Skeletal muscle tissue (tissue), 4 donors: ENCODE measurements around the gene HECW1. TPM values are rescaled to one million over a fixed set of nuclear protein-coding genes. Genes with fewer than 3 reads are reported as not detected.
"Not testable (repeated sequence)": the region's sequence is repeated elsewhere in the genome, so short reads cannot be mapped to it uniquely, and the experiment has no call there.

Source experiments
- H3K27ac ChIP-seq: one replicate; pipeline ENCODE4 v1.7.0; 2013; ENCODE audit warnings: mild to moderate bottlenecking, low read depth, low read length, inconsistent platforms
- H3K27me3 ChIP-seq, 3 donors: one replicate each; pipeline ENCODE4 v1.7.0; 2013; ENCODE audit warnings: low read length in 3 of 3; ENCODE audit not compliant: control insufficient read depth in 3 of 3, insufficient read depth in 3 of 3
- H3K36me3 ChIP-seq, 3 donors: one replicate each; pipeline ENCODE4 v1.7.0; 2013; ENCODE audit warnings: low read length in 3 of 3; ENCODE audit not compliant: control insufficient read depth in 3 of 3, insufficient read depth in 3 of 3
- H3K4me1 ChIP-seq, 3 donors: one replicate each; pipeline ENCODE4 v1.7.0; 2013; ENCODE audit warnings: low read length in 3 of 3, mild to moderate bottlenecking in 3 of 3; ENCODE audit not compliant: control insufficient read depth in 3 of 3, insufficient read depth in 3 of 3
- H3K4me3 ChIP-seq, 3 donors: one replicate each; pipeline ENCODE4 v1.7.0; 2013; ENCODE audit warnings: low read length in 3 of 3
- H3K9ac ChIP-seq, 3 donors: one replicate each; pipeline ENCODE4 v1.7.0; 2013; ENCODE audit warnings: low read length in 3 of 3, mild to moderate bottlenecking in 3 of 3, moderate library complexity in 2 of 3, low read depth in 1 of 3
- H3K9me3 ChIP-seq, 3 donors: one replicate each; pipeline ENCODE4 v1.7.0; 2013; ENCODE audit warnings: low read length in 3 of 3; ENCODE audit not compliant: control insufficient read depth in 3 of 3
- total RNA-seq: library from RNA; depleted of rRNA; stranded (reverse); fragments of >200 nt; gene quantifications from one replicate; pipeline ENCODE4 v1.2.3, GENCODE V29; 2014
- donor health status: Osteomylitis.

Gene HECW1
- total RNA-seq, 1 donor from 2014 or later, result not detected

GRCh38 chr7:43211693-43212092 is 99.2 kb downstream of the HECW1 start:
- Histone ChIP-seq H3K9ac (no peak overlapping the region), H3K36me3 (no peaks in the 10 kb centered on the region)

GRCh38 chr7:43212921-43213320 is 100.5 kb downstream of the HECW1 start:
- H3K4me1 ChIP-seq, result no peaks in the 10 kb centered on the region
- H3K36me3 ChIP-seq, result no peaks in the 10 kb centered on the region
- no peak overlapping the region for H3K9ac ChIP-seq
- no peaks in the 10 kb centered on the region for H3K9me3 ChIP-seq
- H3K4me3 ChIP-seq, result no peak overlapping the region
- H3K27me3 ChIP-seq, result peaks cover 0 to 2% (median 0%) of the 10 kb centered on the region in 3 donors
- no peak overlapping the region for H3K27ac ChIP-seq

More at GRCh38 chr7:43211693-43212092, 99.2 kb downstream of the HECW1 start:
- H3K4me1 ChIP-seq, result no peaks in the 10 kb centered on the region
- peaks cover 0 to 2% (median 0%) of the 10 kb centered on the region in 3 donors for H3K27me3 ChIP-seq
- no peak overlapping the region for H3K4me3 ChIP-seq
- no peaks in the 10 kb centered on the region for H3K9me3 ChIP-seq
- H3K27ac ChIP-seq, result no peak overlapping the region

GRCh38 chr7:43215061-43215460 is 102.6 kb downstream of the HECW1 start:
- no peaks in the 10 kb centered on the region for H3K36me3 ChIP-seq
- no peak overlapping the region for H3K27ac ChIP-seq
- no peaks in the 10 kb centered on the region for H3K4me1 ChIP-seq
- H3K9ac ChIP-seq, result no peak overlapping the region
- H3K9me3 ChIP-seq, result no peaks in the 10 kb centered on the region
- no peak overlapping the region for H3K4me3 ChIP-seq
- no peaks in the 10 kb centered on the region for H3K27me3 ChIP-seq

- Histone ChIP-seq H3K4me3 (no peak overlapping the region), H3K9ac (no peak overlapping the region), H3K27me3 (no peaks in the 10 kb centered on the region), H3K9me3 (no peaks in the 10 kb centered on the region), H3K4me1 (no peaks in the 10 kb centered on the region), H3K27ac (no peak overlapping the region), H3K36me3 (no peaks in the 10 kb centered on the region)
Observed at GRCh38 chr7:43217055-43217454, 104.6 kb downstream of the HECW1 start.

- H3K27me3 ChIP-seq, H3K27ac ChIP-seq, H3K4me1 ChIP-seq, H3K9ac ChIP-seq, H3K4me3 ChIP-seq, H3K9me3 ChIP-seq, H3K36me3 ChIP-seq: not testable (repeated sequence)
Observed at GRCh38 chr7:43218901-43219300, 106.5 kb downstream of the HECW1 start.

GRCh38 chr7:43220250-43220649 is 107.8 kb downstream of the HECW1 start:
- H3K4me1 ChIP-seq, result no peaks in the 10 kb centered on the region
- no peaks in the 10 kb centered on the region for H3K9me3 ChIP-seq
- no peaks in the 10 kb centered on the region for H3K36me3 ChIP-seq
- H3K4me3 ChIP-seq, result no peak overlapping the region
- H3K9ac ChIP-seq, result no peak overlapping the region
- H3K27ac ChIP-seq, result no peak overlapping the region
- H3K27me3 ChIP-seq, result peaks cover 0 to 3% (median 0%) of the 10 kb centered on the region in 3 donors

- no peaks in the 10 kb centered on the region for H3K9me3 ChIP-seq
- no peaks in the 10 kb centered on the region for H3K4me1 ChIP-seq
- no peak overlapping the region for H3K4me3 ChIP-seq
Observed at GRCh38 chr7:43220742-43221141, 108.3 kb downstream of the HECW1 start.

GRCh38 chr7:43229801-43230200 is 117.4 kb downstream of the HECW1 start:
- H3K36me3 ChIP-seq, result no peaks in the 10 kb centered on the region
- H3K27ac ChIP-seq, result no peak overlapping the region
- no peaks in the 10 kb centered on the region for H3K9me3 ChIP-seq
- no peak overlapping the region for H3K9ac ChIP-seq
- H3K4me1 ChIP-seq, result no peaks in the 10 kb centered on the region
- peaks cover 0 to 2% (median 0%) of the 10 kb centered on the region in 3 donors for H3K27me3 ChIP-seq
- H3K4me3 ChIP-seq, result no peak overlapping the region

More at GRCh38 chr7:43220742-43221141, 108.3 kb downstream of the HECW1 start:
- no peak overlapping the region for H3K9ac ChIP-seq
- H3K27ac ChIP-seq, result no peak overlapping the region
- H3K27me3 ChIP-seq, result peaks cover 0 to 3% (median 0%) of the 10 kb centered on the region in 3 donors
- no peaks in the 10 kb centered on the region for H3K36me3 ChIP-seq

- Histone ChIP-seq H3K9ac (no peak overlapping the region), H3K9me3 (no peaks in the 10 kb centered on the region), H3K4me3 (no peak overlapping the region), H3K4me1 (no peaks in the 10 kb centered on the region), H3K27me3 (peaks cover 0 to 2% (median 0%) of the 10 kb centered on the region in 3 donors), H3K36me3 (no peaks in the 10 kb centered on the region), H3K27ac (no peak overlapping the region)
Observed at GRCh38 chr7:43232366-43232765, 119.9 kb downstream of the HECW1 start.

- Histone ChIP-seq H3K27me3 (peaks cover 0 to 2% (median 0%) of the 10 kb centered on the region in 3 donors), H3K27ac (no peak overlapping the region), H3K9me3 (no peaks in the 10 kb centered on the region), H3K9ac (no peak overlapping the region), H3K36me3 (no peaks in the 10 kb centered on the region), H3K4me3 (no peak overlapping the region), H3K4me1 (no peaks in the 10 kb centered on the region)
Observed at GRCh38 chr7:43234073-43234472, 121.6 kb downstream of the HECW1 start.

- Histone ChIP-seq H3K4me1 (no peaks in the 10 kb centered on the region), H3K9ac (no peak overlapping the region), H3K27ac (no peak overlapping the region), H3K36me3 (no peaks in the 10 kb centered on the region), H3K9me3 (no peaks in the 10 kb centered on the region), H3K27me3 (peaks cover 0 to 2% (median 0%) of the 10 kb centered on the region in 3 donors), H3K4me3 (no peak overlapping the region)
Observed at GRCh38 chr7:43234968-43235367, 122.5 kb downstream of the HECW1 start.
